ENCODE results near the gene SPDL1. TPM values are rescaled to one million over a fixed set of nuclear protein-coding genes. Genes with fewer than 3 reads are reported as not detected.
A peak's percentile ranks its signal among the peaks of the same experiment; 100 is the strongest.

SPDL1 gene
- total RNA-seq, 6 experiments from 2014 or later, result 68.8 to 121 (median 74.4) TPM

DNA sequence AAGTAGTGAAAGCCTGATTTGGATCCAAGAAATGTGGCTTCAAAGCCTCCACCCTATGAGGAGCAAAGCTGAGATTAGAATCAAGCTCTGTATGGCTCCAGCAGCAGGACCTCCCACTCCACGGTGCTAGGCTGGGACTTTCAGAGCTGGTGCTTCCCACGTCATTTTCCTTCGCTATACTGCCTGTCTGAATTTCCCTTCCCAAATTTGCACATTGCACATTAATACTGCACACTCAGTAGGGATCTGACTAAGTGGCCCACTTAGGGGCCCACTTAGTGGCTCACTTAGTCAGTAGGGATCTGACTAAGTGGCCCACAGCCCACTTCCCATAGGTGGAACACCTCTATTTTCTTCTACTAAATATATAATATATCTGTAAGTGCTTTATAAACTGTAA, 14.1 kb upstream of the SPDL1 start:
- H3K27ac Mint-ChIP-seq, result no peak overlapping the region
- H3K36me3 Mint-ChIP-seq (ENCODE audit: low read depth), result no peaks in the 10 kb centered on the region
- H3K27me3 Mint-ChIP-seq (ENCODE audit: insufficient read depth), result no peaks in the 10 kb centered on the region; the same call in 1 of the 2 replicates
- peaks cover 5% of the 10 kb centered on the region; the same call in 1 of the 2 replicates for H3K4me1 Mint-ChIP-seq (ENCODE audit: low read depth)
- no peak overlapping the region for H3K4me3 Mint-ChIP-seq
- no peaks in the 10 kb centered on the region for H3K9me3 Mint-ChIP-seq
- no peak for DNase-seq
- TF ChIP-seq, protein P1, sequence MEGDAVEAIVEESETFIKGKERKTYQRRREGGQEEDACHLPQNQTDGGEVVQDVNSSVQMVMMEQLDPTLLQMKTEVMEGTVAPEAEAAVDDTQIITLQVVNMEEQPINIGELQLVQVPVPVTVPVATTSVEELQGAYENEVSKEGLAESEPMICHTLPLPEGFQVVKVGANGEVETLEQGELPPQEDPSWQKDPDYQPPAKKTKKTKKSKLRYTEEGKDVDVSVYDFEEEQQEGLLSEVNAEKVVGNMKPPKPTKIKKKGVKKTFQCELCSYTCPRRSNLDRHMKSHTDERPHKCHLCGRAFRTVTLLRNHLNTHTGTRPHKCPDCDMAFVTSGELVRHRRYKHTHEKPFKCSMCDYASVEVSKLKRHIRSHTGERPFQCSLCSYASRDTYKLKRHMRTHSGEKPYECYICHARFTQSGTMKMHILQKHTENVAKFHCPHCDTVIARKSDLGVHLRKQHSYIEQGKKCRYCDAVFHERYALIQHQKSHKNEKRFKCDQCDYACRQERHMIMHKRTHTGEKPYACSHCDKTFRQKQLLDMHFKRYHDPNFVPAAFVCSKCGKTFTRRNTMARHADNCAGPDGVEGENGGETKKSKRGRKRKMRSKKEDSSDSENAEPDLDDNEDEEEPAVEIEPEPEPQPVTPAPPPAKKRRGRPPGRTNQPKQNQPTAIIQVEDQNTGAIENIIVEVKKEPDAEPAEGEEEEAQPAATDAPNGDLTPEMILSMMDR (IDR thresholded peaks at IDR 0.05), result no peak

DNA sequence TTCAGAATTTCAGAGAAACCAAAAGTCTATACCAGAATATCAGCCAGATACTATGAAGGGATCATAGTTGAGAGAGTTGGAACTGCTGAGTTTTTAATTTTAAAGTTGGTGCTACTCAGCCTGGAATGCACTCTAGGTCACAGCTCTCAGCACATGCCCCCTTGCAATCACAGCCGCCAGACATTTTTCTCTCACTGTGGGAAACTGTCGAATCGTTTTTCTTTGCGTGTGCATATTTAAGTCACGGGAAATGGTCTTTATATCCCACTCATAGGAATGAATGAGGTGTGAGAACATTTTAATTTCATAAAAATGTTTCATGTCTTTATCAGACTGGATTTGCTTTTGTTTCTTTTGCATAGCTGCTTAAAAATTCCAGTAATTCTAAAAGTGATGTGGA, 12.2 kb upstream of the SPDL1 start:
- Mint-ChIP-seq H3K4me3 (no peak overlapping the region), H3K27me3 (ENCODE audit: insufficient read depth) (no peaks in the 10 kb centered on the region; the same call in 1 of the 2 replicates), H3K4me1 (ENCODE audit: low read depth) (peaks cover 14% of the 10 kb centered on the region), H3K36me3 (ENCODE audit: low read depth) (no peaks in the 10 kb centered on the region), H3K9me3 (no peaks in the 10 kb centered on the region), H3K27ac (no peak overlapping the region)
- TF ChIP-seq, protein P1 (IDR thresholded peaks at IDR 0.05), result no peak
- no peak for DNase-seq

DNA sequence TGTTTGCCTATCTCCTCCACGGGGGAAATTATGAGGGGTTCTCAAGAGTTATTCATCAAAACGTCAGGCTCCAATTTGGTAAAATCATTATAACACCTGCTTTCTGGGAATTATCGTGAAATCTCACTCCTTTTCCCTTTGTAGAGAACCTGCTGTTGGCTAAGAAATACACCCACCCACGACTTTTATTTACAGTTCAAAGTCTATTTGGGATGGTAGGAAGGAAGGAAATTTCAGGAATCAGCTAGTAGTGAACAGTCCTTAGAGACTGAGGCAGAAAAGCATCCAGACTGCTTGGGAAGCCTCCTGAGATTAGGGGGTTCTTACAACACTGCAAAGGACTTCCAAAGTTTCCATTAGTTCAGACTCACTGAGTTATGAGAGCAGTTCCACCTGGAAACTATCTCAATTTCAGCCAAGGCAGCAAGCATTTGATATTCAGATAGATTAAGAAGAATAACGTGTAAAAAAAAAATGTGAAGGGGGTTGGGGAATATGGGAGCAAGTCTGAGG, 9.4 kb upstream of the SPDL1 start:
- H3K9me3 Mint-ChIP-seq, result no peaks in the 10 kb centered on the region
- H3K4me3 Mint-ChIP-seq, result no peak overlapping the region
- TF ChIP-seq, protein P1 (IDR thresholded peaks at IDR 0.05), result no peak
- H3K27me3 Mint-ChIP-seq (ENCODE audit: insufficient read depth), result no peaks in the 10 kb centered on the region; the same call in 1 of the 2 replicates
- H3K4me1 Mint-ChIP-seq (ENCODE audit: low read depth), result peaks cover 30% of the 10 kb centered on the region
- no peak for DNase-seq
- H3K36me3 Mint-ChIP-seq (ENCODE audit: low read depth), result no peaks in the 10 kb centered on the region
- no peak overlapping the region for H3K27ac Mint-ChIP-seq

DNA sequence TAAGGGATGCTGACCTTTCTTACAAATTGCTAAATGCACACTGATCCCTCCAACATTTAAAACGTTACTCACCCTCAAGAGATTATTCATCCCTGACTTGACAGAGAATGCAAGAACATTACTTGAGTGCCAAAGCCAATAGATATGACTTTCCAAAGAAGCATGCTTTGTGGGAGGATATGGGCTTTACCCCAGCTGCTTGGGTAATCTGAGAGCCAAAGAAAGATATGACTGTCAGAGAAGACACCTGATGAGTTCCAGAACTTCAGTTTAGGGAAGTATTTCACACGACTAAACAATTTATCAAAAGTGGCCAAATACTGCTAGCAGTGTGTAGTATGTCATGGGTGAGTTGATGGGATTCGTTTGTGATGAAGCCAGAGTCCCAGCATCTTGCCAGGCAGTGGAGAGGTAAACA, 7.4 kb upstream of the SPDL1 start:
- TF ChIP-seq, protein P1 (IDR thresholded peaks at IDR 0.05), result no peak
- Mint-ChIP-seq H3K27me3 (ENCODE audit: insufficient read depth) (no peaks in the 10 kb centered on the region), H3K9me3 (no peaks in the 10 kb centered on the region), H3K27ac (peak overlapping the region; percentile 70), H3K4me3 (peak overlapping the region; percentile 57), H3K4me1 (ENCODE audit: low read depth) (peaks cover 37% of the 10 kb centered on the region), H3K36me3 (ENCODE audit: low read depth) (no peaks in the 10 kb centered on the region)
- DNase-seq, result peak; percentile 90

DNA sequence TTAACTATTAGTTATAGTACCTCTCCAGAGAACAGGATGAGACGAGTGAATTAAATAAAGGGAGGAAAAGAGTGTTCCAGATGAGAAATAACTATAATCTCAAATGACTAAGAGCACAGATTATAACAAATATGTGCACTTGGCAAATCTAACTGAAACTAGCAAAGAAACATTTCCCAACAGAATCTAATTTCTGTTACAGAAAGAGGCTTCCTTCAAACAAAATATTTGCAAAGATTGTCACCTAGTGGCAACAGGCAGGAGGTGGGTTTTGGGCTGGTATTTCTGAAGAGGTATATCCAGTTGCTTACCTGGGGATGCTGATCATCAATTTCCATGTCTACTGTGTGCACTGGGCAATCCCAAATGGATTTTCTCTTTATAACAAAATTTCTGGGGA, 5.6 kb upstream of the SPDL1 start:
- H3K27ac Mint-ChIP-seq, result no peak overlapping the region
- H3K4me3 Mint-ChIP-seq, result no peak overlapping the region
- no peaks in the 10 kb centered on the region for H3K36me3 Mint-ChIP-seq (ENCODE audit: low read depth)
- no peaks in the 10 kb centered on the region for H3K27me3 Mint-ChIP-seq (ENCODE audit: insufficient read depth)
- peak; percentile 30 for DNase-seq
- H3K9me3 Mint-ChIP-seq, result no peaks in the 10 kb centered on the region
- H3K4me1 Mint-ChIP-seq (ENCODE audit: low read depth), result peaks cover 55% of the 10 kb centered on the region
- TF ChIP-seq, protein P1 (IDR thresholded peaks at IDR 0.05), result peak; percentile 73

Measured in HFFc6 (cell line).